Liver (tissue), 9 donors: Measurements from ENCODE around the gene PTPRQ. TPM values are rescaled to one million over a fixed set of nuclear protein-coding genes. Genes with fewer than 3 reads are reported as not detected.

Experiments
- DNase-seq: peaks from one replicate; pipeline ENCODE4 v3.0.0-alpha.2; 2017; ENCODE audit warnings: low spot score
- H3K27ac ChIP-seq, 2 donors: one replicate each; pipeline ENCODE4 v1.7.0; 2013; ENCODE audit warnings: inconsistent platforms in 2 of 2, low read length in 2 of 2, control low read depth in 1 of 2, low read depth in 1 of 2, mild to moderate bottlenecking in 1 of 2
- H3K27me3 ChIP-seq, 4 donors: one replicate each; pipeline versions ENCODE4 v1.6.1 to v1.7.0; 2013; ENCODE audit warnings: low read length in 3 of 4, inconsistent platforms in 1 of 4, mild to moderate bottlenecking in 1 of 4, moderate library complexity in 1 of 4; ENCODE audit not compliant: control insufficient read depth in 4 of 4, insufficient read depth in 4 of 4
- H3K36me3 ChIP-seq, 4 donors: one replicate each; pipeline versions ENCODE4 v1.6.1 to v1.7.0; 2013; ENCODE audit warnings: low read length in 3 of 4, mild to moderate bottlenecking in 3 of 4, low read depth in 1 of 4, moderate library complexity in 1 of 4; ENCODE audit not compliant: control insufficient read depth in 4 of 4, insufficient read depth in 3 of 4
- H3K4me1 ChIP-seq, 4 donors: one replicate each; pipeline versions ENCODE4 v1.6.1 to v1.7.0; 2013; ENCODE audit warnings: low read length in 3 of 4, mild to moderate bottlenecking in 3 of 4, moderate library complexity in 1 of 4; ENCODE audit not compliant: control insufficient read depth in 4 of 4, insufficient read depth in 4 of 4
- H3K4me3 ChIP-seq, 3 donors: one replicate each; pipeline versions ENCODE4 v1.6.1 to v1.7.0; 2013; ENCODE audit warnings: low read length in 3 of 3, control low read depth in 1 of 3, low read depth in 1 of 3, mild to moderate bottlenecking in 1 of 3
- H3K9ac ChIP-seq, 2 donors: one replicate each; pipeline ENCODE4 v1.7.0; 2013; ENCODE audit warnings: low read length in 2 of 2, mild to moderate bottlenecking in 2 of 2, moderate library complexity in 2 of 2, control low read depth in 1 of 2, low read depth in 1 of 2
- H3K9me3 ChIP-seq, 4 donors: one replicate each; pipeline versions ENCODE4 v1.6.1 to v1.7.0; 2013; ENCODE audit warnings: low read length in 3 of 4; ENCODE audit not compliant: control insufficient read depth in 4 of 4
- ATF3 ChIP-seq: IDR thresholded peaks from 2 replicates; pipeline ENCODE4 v1.6.1; 2016; ENCODE audit warnings: antibody characterized with exemption
- CTCF ChIP-seq: fragments of 150-350 bp; IDR thresholded peaks from 2 replicates; pipeline ENCODE4 v1.5.1; 2017; ENCODE audit warnings: improper control_type of control experiment, low read depth, low read length; ENCODE audit not compliant: missing input control
- EGR1 ChIP-seq, 2 donors: IDR thresholded peaks; 2 replicates each; pipeline ENCODE4 v1.6.1; 2016 to 2018; ENCODE audit warnings: antibody characterized with exemption in 2 of 2, low read depth in 2 of 2
- FOXA1 ChIP-seq: IDR thresholded peaks from 2 replicates; pipeline ENCODE4 v1.6.1; 2016; ENCODE audit warnings: antibody characterized with exemption
- FOXA2 ChIP-seq: IDR thresholded peaks from 2 replicates; pipeline ENCODE4 v1.6.1; 2016; ENCODE audit warnings: antibody characterized with exemption
- GABPA ChIP-seq, 2 donors: IDR thresholded peaks in 1 of 2; conservative IDR thresholded peaks in 1 of 2; 2 replicates each; pipeline ENCODE4 v1.6.1; 2016; ENCODE audit warnings: antibody characterized with exemption in 2 of 2, mild to moderate bottlenecking in 1 of 2, moderate library complexity in 1 of 2
- HNF4A ChIP-seq, 2 donors: conservative IDR thresholded peaks; 2 replicates each; pipeline ENCODE4 v1.6.1; 2016; ENCODE audit warnings: antibody characterized with exemption in 2 of 2, mild to moderate bottlenecking in 2 of 2
- HNF4G ChIP-seq: IDR thresholded peaks from 2 replicates; pipeline ENCODE4 v1.6.1; 2016; ENCODE audit warnings: antibody characterized with exemption
- JUND ChIP-seq, 2 donors: IDR thresholded peaks; 2 replicates each; pipeline ENCODE4 v1.6.1; 2016; ENCODE audit warnings: antibody characterized with exemption in 2 of 2
- MAX ChIP-seq: IDR thresholded peaks from 2 replicates; pipeline ENCODE4 v1.6.1; 2016; ENCODE audit warnings: antibody characterized with exemption
- NR2F2 ChIP-seq: IDR thresholded peaks from 2 replicates; pipeline ENCODE4 v1.6.1; 2016; ENCODE audit warnings: antibody characterized with exemption
- RAD21 ChIP-seq, 2 donors: IDR thresholded peaks; 2 replicates each; pipeline ENCODE4 v1.6.1; 2016; ENCODE audit warnings: antibody characterized with exemption in 2 of 2, mild to moderate bottlenecking in 2 of 2
- REST ChIP-seq: IDR thresholded peaks from 2 replicates; pipeline ENCODE4 v1.6.1; 2016; ENCODE audit warnings: antibody characterized with exemption, mild to moderate bottlenecking
- RXRA ChIP-seq, 2 donors: IDR thresholded peaks; 2 replicates each; pipeline ENCODE4 v1.6.1; 2017 to 2018; ENCODE audit warnings: antibody characterized with exemption in 2 of 2, mild to moderate bottlenecking in 1 of 2
- SP1 ChIP-seq: IDR thresholded peaks from 2 replicates; pipeline ENCODE4 v1.6.1; 2018; ENCODE audit warnings: antibody characterized with exemption, mild to moderate bottlenecking
- TAF1 ChIP-seq: conservative IDR thresholded peaks from 2 replicates; pipeline ENCODE4 v1.6.1; 2016; ENCODE audit warnings: antibody characterized with exemption, mild to moderate bottlenecking
- WGBS: extraction: QIAGEN DNeasy Blood & Tissue Kit; methylation state at CpG from one replicate; pipeline ENCODE4 v1.1.7; 2013; 5-methylcytosine and 5-hydroxymethylcytosine counted together
- polyA plus RNA-seq, 2 donors: library from polyadenylated mRNA; stranded (reverse) in 1 of 2; unstranded in 1 of 2; fragments of 200-250 nt in 1 of 2; fragments of >200 nt in 1 of 2; fragmentation: Nextera tagmentation in 1 of 2; extraction: Ambion mirVana in 1 of 2; gene quantifications; one replicate each; pipeline versions ENCODE4 v1.2.1 to v1.2.3, GENCODE V29; 2013 to 2015
- total RNA-seq, 2 donors: library from RNA; depleted of rRNA; stranded (reverse); fragments of >200 nt; gene quantifications; one replicate each; pipeline ENCODE4 v1.2.3, GENCODE V29; 2014
- donor health status: healthy.
- donor health status: healthy.
- donor health status: healthy.
- donor health status: healthy.
- donor health status: healthy.

Gene PTPRQ
- total and polyA plus RNA-seq, 4 donors = 0.02 to 0.08 (median 0.04) TPM

GRCh38 chr12:80625901-80626300 lies 181.9 kb downstream of the PTPRQ start:
- no peak overlapping the region for H3K4me3 ChIP-seq
- no peaks in the 10 kb centered on the region for H3K9me3 ChIP-seq
- DNase-seq = no peak
- TF ChIP-seq FOXA1 (no peak), NR2F2 (no peak), GABPA (IDR thresholded peaks at IDR 0.05 in 1 of 2, conservative IDR thresholded peaks at IDR 0.05 in 1 of 2) (no peak), REST (no peak), TAF1 (no peak), RAD21 (IDR thresholded peaks at IDR 0.05) (no peak), HNF4A (conservative IDR thresholded peaks at IDR 0.05) (no peak), SP1 (no peak), MAX (no peak), ATF3 (no peak), CTCF (no peak), HNF4G (no peak), RXRA (IDR thresholded peaks at IDR 0.05) (no peak), EGR1 (IDR thresholded peaks at IDR 0.05; ENCODE audit: low read depth in 2 of 2) (no peak)
- H3K9ac ChIP-seq = no peak overlapping the region
- no peak overlapping the region for H3K27ac ChIP-seq
- 79% methylated on average over 3 of the region's 3 CpGs for WGBS
- H3K27me3 ChIP-seq = no peaks in the 10 kb centered on the region
- H3K4me1 ChIP-seq = no peaks in the 10 kb centered on the region
- no peaks in the 10 kb centered on the region for H3K36me3 ChIP-seq

- no peak overlapping the region for H3K4me3 ChIP-seq
- H3K27ac ChIP-seq = no peak overlapping the region
- TF ChIP-seq GABPA (IDR thresholded peaks at IDR 0.05 in 1 of 2, conservative IDR thresholded peaks at IDR 0.05 in 1 of 2) = no peak
- TF ChIP-seq RAD21 (IDR thresholded peaks at IDR 0.05) = no peak
- TF ChIP-seq FOXA2 = no peak
- TF ChIP-seq SP1 = no peak
- TF ChIP-seq HNF4A (conservative IDR thresholded peaks at IDR 0.05) = no peak
- TF ChIP-seq MAX = no peak
- TF ChIP-seq HNF4G = no peak
- TF ChIP-seq FOXA1 = no peak
- TF ChIP-seq JUND (IDR thresholded peaks at IDR 0.05) = no peak
- no peak for TF ChIP-seq CTCF
- no peak for TF ChIP-seq RXRA (IDR thresholded peaks at IDR 0.05)
- TF ChIP-seq REST = no peak
- no peaks in the 10 kb centered on the region for H3K9me3 ChIP-seq
- no peaks in the 10 kb centered on the region for H3K27me3 ChIP-seq
- H3K9ac ChIP-seq = no peak overlapping the region
- H3K4me1 ChIP-seq = no peaks in the 10 kb centered on the region
- no peaks in the 10 kb centered on the region for H3K36me3 ChIP-seq
- no peak for DNase-seq
Observed at GRCh38 chr12:80627782-80628181, 183.7 kb downstream of the PTPRQ start.
